PC-9 (cell line): ENCODE results near the gene UBE2E2. TPM values are rescaled to one million over a fixed set of nuclear protein-coding genes. Genes with fewer than 3 reads are reported as not detected.

Source experiments
- BruUV-seq: library from RNA; stranded (reverse); fragments of 400-500 nt; replicated peaks from 2 replicates; lab custom pipeline; 2021; lab: Mats Ljungman, UMichigan
- CTCF ChIA-PET: fragments of 300-600 bp; sonication (Branson Sonifier 250); formaldehyde crosslinking; loops from one replicate; lab custom pipeline; 2022; ENCODE audit warnings: antibody characterized with exemption; lab: Charles Lee
- POLR2A ChIA-PET: fragments of 300-600 bp; sonication (Branson Sonifier 250); formaldehyde crosslinking; loops from one replicate; lab custom pipeline; 2022; ENCODE audit warnings: antibody characterized with exemption; ENCODE audit not compliant: unreplicated experiment; lab: Charles Lee
- DNase-seq, 2 experiments: peaks; one replicate each; pipeline versions ENCODE4 v3.0.0 to v3.0.0-alpha.2; 2015 to 2022; ENCODE audit warnings: mixed read lengths in 1 of 2
- H2AFZ ChIP-seq: fragments of 200-600 bp; sonication (generic); 2 replicates; pipeline ENCODE4 v1.8.1; 2017; ENCODE audit warnings: antibody characterized with exemption
- H3F3A ChIP-seq: fragments of 200-600 bp; sonication (generic); 2 replicates; pipeline ENCODE4 v1.8.1; 2017; ENCODE audit warnings: antibody characterized with exemption, mild to moderate bottlenecking, low read depth; ENCODE audit not compliant: insufficient read depth
- H3K27ac ChIP-seq: fragments of 200-600 bp; sonication (generic); 2 replicates; pipeline ENCODE4 v1.6.1; 2016; ENCODE audit warnings: mixed run types
- H3K27me3 ChIP-seq: fragments of 200-600 bp; sonication (generic); 2 replicates; pipeline ENCODE4 v1.6.1; 2016; ENCODE audit warnings: low read depth, mixed run types; ENCODE audit not compliant: insufficient read depth
- H3K36me3 ChIP-seq: fragments of 200-600 bp; sonication (generic); 2 replicates; pipeline ENCODE4 v1.6.1; 2016; ENCODE audit warnings: low read depth, mixed run types
- H3K4me1 ChIP-seq: fragments of 200-600 bp; sonication (generic); replicated peaks from 2 replicates; pipeline ENCODE4 v1.6.1; 2016; ENCODE audit warnings: mixed run types; ENCODE audit not compliant: insufficient read depth
- H3K4me2 ChIP-seq: fragments of 200-600 bp; sonication (generic); 2 replicates; pipeline ENCODE4 v1.6.1; 2017; ENCODE audit warnings: mixed run types
- H3K4me3 ChIP-seq: fragments of 200-600 bp; sonication (generic); 2 replicates; pipeline ENCODE4 v1.6.1; 2016; ENCODE audit warnings: mixed run types
- H3K79me2 ChIP-seq: fragments of 200-600 bp; sonication (generic); 2 replicates; pipeline ENCODE4 v1.6.1; 2017; ENCODE audit warnings: low read depth, mixed run types
- H3K9me2 ChIP-seq: fragments of 200-600 bp; sonication (generic); 2 replicates; pipeline ENCODE4 v1.8.1; 2017; ENCODE audit warnings: mild to moderate bottlenecking; ENCODE audit not compliant: insufficient read depth
- H3K9me3 ChIP-seq: fragments of 200-600 bp; sonication (generic); 2 replicates; pipeline ENCODE4 v1.8.1; 2016; ENCODE audit warnings: low read depth; ENCODE audit not compliant: insufficient read depth
- H4K20me1 ChIP-seq: fragments of 200-600 bp; sonication (generic); 2 replicates; pipeline ENCODE4 v1.8.1; 2017; ENCODE audit not compliant: insufficient read depth
- EZH2 ChIP-seq: fragments of 200-600 bp; sonication (generic); IDR thresholded peaks from 2 replicates; pipeline ENCODE4 v1.8.0; 2017; ENCODE audit warnings: antibody characterized with exemption, low read depth
- intact Hi-C: fragments of 100-400 bp; cut with micrococcal nuclease; formaldehyde crosslinking; loops from one replicate; pipeline ENCODE4 v1.10.0; 2022; ENCODE audit not compliant: unreplicated experiment
- total RNA-seq: library from RNA; stranded (reverse); gene quantifications from 2 replicates; pipeline ENCODE4 v1.2.3, GENCODE V29; 2021
- TF ChIP-seq, protein P1 (sequence below): fragments of 200-600 bp; sonication (generic); conservative IDR thresholded peaks from 2 replicates; pipeline ENCODE4 v1.6.1; 2017; ENCODE audit warnings: mixed run types, antibody characterized with exemption, mild to moderate bottlenecking, moderate library complexity

The UBE2E2 gene
- total RNA-seq, 1 experiment from 2014 or later: 48.7 TPM

DNA sequence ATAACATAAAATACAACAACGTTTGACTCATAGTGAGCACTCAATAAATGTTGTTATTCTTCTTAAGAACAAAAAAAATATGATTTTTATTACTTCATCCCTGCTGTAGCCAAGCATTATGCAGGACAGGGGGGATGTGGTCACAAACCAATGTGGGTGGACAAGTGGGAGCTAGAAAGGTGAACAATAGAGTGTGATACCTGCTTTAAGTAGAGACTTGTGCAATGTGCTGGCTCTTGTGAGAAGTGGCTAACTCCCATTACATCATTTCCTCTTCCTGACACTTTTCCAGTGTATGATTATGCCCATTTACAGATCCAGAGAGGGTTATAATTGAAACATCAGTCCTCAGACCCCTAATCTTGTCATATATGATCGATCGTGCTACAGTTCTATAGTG is 193.6 kb downstream of the UBE2E2 start:
- H3K9me3 ChIP-seq: no peaks in the 10 kb centered on the region
- ChIA-PET CTCF (no interaction called here), POLR2A (no interaction called here)
- intact Hi-C loops: no loop called here
- H3K36me3 ChIP-seq: no peaks in the 10 kb centered on the region
- H4K20me1 ChIP-seq: no peaks in the 10 kb centered on the region; the same call in 1 of the 2 replicates
- 0 out of 2 replicates have a peak, but pooled peaks cover 11% of the 10 kb centered on the region for H3K79me2 ChIP-seq
- no peak overlapping the region for H3K4me3 ChIP-seq
- no peak overlapping the region for H3K27ac ChIP-seq
- no peaks in the 10 kb centered on the region for H3K4me1 ChIP-seq
- BruUV-seq: no TSS peak
- no peaks in the 10 kb centered on the region for H3F3A ChIP-seq
- H3K9me2 ChIP-seq: no peaks in the 10 kb centered on the region
- no peak overlapping the region for H2AFZ ChIP-seq
- H3K4me2 ChIP-seq: no peak overlapping the region
- DNase-seq: no peak
- TF ChIP-seq, protein P1, sequence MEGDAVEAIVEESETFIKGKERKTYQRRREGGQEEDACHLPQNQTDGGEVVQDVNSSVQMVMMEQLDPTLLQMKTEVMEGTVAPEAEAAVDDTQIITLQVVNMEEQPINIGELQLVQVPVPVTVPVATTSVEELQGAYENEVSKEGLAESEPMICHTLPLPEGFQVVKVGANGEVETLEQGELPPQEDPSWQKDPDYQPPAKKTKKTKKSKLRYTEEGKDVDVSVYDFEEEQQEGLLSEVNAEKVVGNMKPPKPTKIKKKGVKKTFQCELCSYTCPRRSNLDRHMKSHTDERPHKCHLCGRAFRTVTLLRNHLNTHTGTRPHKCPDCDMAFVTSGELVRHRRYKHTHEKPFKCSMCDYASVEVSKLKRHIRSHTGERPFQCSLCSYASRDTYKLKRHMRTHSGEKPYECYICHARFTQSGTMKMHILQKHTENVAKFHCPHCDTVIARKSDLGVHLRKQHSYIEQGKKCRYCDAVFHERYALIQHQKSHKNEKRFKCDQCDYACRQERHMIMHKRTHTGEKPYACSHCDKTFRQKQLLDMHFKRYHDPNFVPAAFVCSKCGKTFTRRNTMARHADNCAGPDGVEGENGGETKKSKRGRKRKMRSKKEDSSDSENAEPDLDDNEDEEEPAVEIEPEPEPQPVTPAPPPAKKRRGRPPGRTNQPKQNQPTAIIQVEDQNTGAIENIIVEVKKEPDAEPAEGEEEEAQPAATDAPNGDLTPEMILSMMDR: no peak
- no peak for TF ChIP-seq EZH2
- H3K27me3 ChIP-seq: no peaks in the 10 kb centered on the region

DNA sequence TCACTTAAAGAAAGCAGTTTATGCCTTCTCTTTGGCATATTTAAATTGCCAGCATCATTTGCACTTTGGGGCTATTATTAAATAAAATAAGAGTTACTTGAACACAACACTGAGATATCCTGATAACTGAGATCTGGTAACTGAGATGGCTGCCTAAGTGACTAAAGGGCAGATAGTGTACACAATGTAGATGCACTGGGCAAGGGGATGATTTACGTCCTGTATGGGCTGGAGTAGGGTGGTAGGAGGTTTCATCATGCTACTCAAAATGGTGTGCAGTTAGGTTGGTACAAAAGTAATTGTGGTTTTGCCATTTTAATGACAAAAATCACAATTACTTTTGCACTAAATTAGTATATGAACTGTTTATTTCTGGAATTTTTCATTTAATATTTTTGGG is 196.1 kb downstream of the UBE2E2 start:
- CTCF ChIA-PET: no interaction called here
- Histone ChIP-seq H3K4me2 (no peak overlapping the region), H3K27me3 (no peaks in the 10 kb centered on the region), H3K4me3 (no peak overlapping the region), H3K27ac (no peak overlapping the region), H3K79me2 (0 out of 2 replicates have a peak, but pooled peaks cover 8% of the 10 kb centered on the region), H3K36me3 (no peaks in the 10 kb centered on the region), H3K4me1 (peaks cover 5% of the 10 kb centered on the region; the same call in 1 of the 2 replicates), H3F3A (no peaks in the 10 kb centered on the region), H3K9me3 (no peaks in the 10 kb centered on the region), H2AFZ (no peak overlapping the region), H4K20me1 (no peaks in the 10 kb centered on the region; the same call in 1 of the 2 replicates), H3K9me2 (no peaks in the 10 kb centered on the region)
- intact Hi-C loops: no loop called here
- DNase-seq: no peak
- TF ChIP-seq, protein P1: no peak
- no peak for TF ChIP-seq EZH2
- no TSS peak for BruUV-seq
- POLR2A ChIA-PET: no interaction called here

DNA sequence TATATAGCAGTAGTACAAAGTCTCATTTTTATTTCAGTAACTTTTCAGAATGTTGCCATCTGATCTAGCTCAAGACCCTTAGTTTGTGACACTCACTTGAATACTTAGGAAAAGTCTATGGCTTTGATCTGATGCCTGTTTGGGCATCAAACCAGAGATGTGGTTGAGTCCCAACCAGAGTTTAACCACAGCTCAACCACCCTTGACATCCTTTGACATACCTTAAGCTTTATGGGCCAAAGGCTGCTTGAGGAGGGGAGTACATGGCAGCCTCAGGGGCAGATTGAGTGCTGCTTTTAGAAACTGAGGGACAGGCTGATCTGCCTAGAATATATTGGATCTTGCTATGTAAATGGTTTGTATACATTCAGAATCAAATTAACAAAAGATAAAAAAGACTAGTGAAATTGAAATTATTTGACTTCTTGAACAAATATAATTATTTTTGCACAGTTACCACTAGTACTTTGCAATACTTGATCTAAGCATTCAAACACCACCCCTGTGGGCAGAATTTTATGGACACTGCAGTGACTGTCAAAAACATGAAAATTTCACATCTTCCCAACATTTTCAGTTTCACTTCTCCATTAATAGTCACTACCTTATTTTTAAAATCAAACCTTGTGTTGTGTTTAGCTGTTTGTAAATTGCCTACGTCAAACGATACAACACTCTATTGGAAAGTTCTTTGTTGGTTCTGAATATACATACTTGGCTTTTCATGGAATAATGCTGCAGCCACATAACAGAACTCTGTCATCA is 199.8 kb downstream of the UBE2E2 start:
- ChIA-PET POLR2A (no interaction called here), CTCF (no interaction called here)
- Histone ChIP-seq H3K4me2 (no peak overlapping the region), H3K9me2 (no peaks in the 10 kb centered on the region), H3K79me2 (peaks cover 11% of the 10 kb centered on the region; the same call in 1 of the 2 replicates), H3K36me3 (no peaks in the 10 kb centered on the region), H3K9me3 (no peaks in the 10 kb centered on the region), H3K27ac (no peak overlapping the region), H4K20me1 (no peaks in the 10 kb centered on the region), H3K27me3 (no peaks in the 10 kb centered on the region), H3K4me3 (no peak overlapping the region), H3F3A (peaks cover 6% of the 10 kb centered on the region; the same call in 1 of the 2 replicates), H3K4me1 (peaks cover 32% of the 10 kb centered on the region), H2AFZ (no peak overlapping the region)
- intact Hi-C loops: loop anchor here (10.0 kb wide), 1 partner anchor 402 kb away; the partner anchor contains the start of gene UBE2E1
- no peak for DNase-seq
- no TSS peak for BruUV-seq
- TF ChIP-seq, protein P1: no peak
- no peak for TF ChIP-seq EZH2
